SU-DHL-6 (cell line): ENCODE data around the gene ORAI3.

Experiments
- H2AFZ ChIP-seq: fragments of 200-600 bp; sonication (generic); 2 replicates; pipeline ENCODE4 v1.6.1; 2014; ENCODE audit warnings: low read depth, mild to moderate bottlenecking, moderate library complexity, mixed read lengths, antibody characterized with exemption, low read length; ENCODE audit not compliant: severe bottlenecking
- H3F3A ChIP-seq: fragments of 200-600 bp; shearing (Covaris generic); 2 replicates; pipeline ENCODE4 v1.6.0; 2016; ENCODE audit warnings: antibody characterized with exemption, mild to moderate bottlenecking; ENCODE audit not compliant: insufficient read depth
- H3K27ac ChIP-seq: fragments of 200-600 bp; sonication (generic); 2 replicates; pipeline ENCODE4 v1.5.1; 2016; ENCODE audit warnings: low read depth, mild to moderate bottlenecking, low read length, moderate library complexity, mixed read lengths
- H3K27me3 ChIP-seq: fragments of 200-600 bp; sonication (generic), shearing (Covaris generic); 2 replicates; pipeline ENCODE4 v1.6.0; 2014; ENCODE audit warnings: mild to moderate bottlenecking, low read length
- H3K36me3 ChIP-seq: fragments of 200-600 bp; sonication (generic); 2 replicates; pipeline ENCODE4 v1.6.1; 2014; ENCODE audit warnings: mild to moderate bottlenecking, low read length, mixed read lengths
- H3K4me2 ChIP-seq: fragments of 300-600, 200-600 bp; shearing (Covaris generic), sonication (generic); 2 replicates; pipeline ENCODE4 v1.6.0; 2014; ENCODE audit warnings: low read length, low read depth, mild to moderate bottlenecking; ENCODE audit not compliant: poor library complexity, severe bottlenecking
- H3K4me3 ChIP-seq: fragments of 200-600 bp; sonication (generic); 2 replicates; pipeline ENCODE4 v1.5.1; 2014; ENCODE audit warnings: antibody characterized with exemption, low read length, mild to moderate bottlenecking, mixed read lengths; ENCODE audit not compliant: insufficient read depth, poor library complexity, severe bottlenecking
- H3K79me2 ChIP-seq: fragments of 200-600 bp; sonication (generic); 2 replicates; pipeline ENCODE4 v1.6.1; 2014; ENCODE audit warnings: mild to moderate bottlenecking, low read length, moderate library complexity; ENCODE audit not compliant: insufficient read depth
- H3K9ac ChIP-seq: fragments of 200-600 bp; sonication (generic); 2 replicates; pipeline ENCODE4 v1.7.0; 2014; ENCODE audit warnings: mild to moderate bottlenecking, low read length
- H3K9me2 ChIP-seq: fragments of 200-600 bp; sonication (generic); replicated peaks from 2 replicates; pipeline ENCODE4 v1.6.1; 2014; ENCODE audit warnings: low read length; ENCODE audit not compliant: insufficient read depth
- H3K9me3 ChIP-seq: fragments of 200-600 bp; sonication (generic); 2 replicates; pipeline ENCODE4 v1.6.1; 2014; ENCODE audit warnings: low read length, mixed read lengths; ENCODE audit not compliant: insufficient read depth
- H4K20me1 ChIP-seq: fragments of 200-600 bp; sonication (generic); 2 replicates; pipeline ENCODE4 v1.6.1; 2014; ENCODE audit warnings: low read depth, mild to moderate bottlenecking, antibody characterized with exemption, low read length, moderate library complexity, mixed read lengths
- CTCF ChIP-seq: fragments of 200-600 bp; sonication (generic); IDR thresholded peaks from one replicate; pipeline ENCODE4 v1.5.1; 2017; ENCODE audit warnings: antibody characterized with exemption, mild to moderate bottlenecking, low read length, moderate library complexity; ENCODE audit not compliant: insufficient read depth, poor library complexity, severe bottlenecking
- EZH2phosphoT487 ChIP-seq: fragments of 200-600 bp; sonication (generic), shearing (Covaris generic); conservative IDR thresholded peaks from 2 replicates; pipeline ENCODE4 v1.6.1; 2018; ENCODE audit warnings: mild to moderate bottlenecking, antibody characterized with exemption, low read length, moderate library complexity, mixed read lengths

Gene ORAI3

DNA sequence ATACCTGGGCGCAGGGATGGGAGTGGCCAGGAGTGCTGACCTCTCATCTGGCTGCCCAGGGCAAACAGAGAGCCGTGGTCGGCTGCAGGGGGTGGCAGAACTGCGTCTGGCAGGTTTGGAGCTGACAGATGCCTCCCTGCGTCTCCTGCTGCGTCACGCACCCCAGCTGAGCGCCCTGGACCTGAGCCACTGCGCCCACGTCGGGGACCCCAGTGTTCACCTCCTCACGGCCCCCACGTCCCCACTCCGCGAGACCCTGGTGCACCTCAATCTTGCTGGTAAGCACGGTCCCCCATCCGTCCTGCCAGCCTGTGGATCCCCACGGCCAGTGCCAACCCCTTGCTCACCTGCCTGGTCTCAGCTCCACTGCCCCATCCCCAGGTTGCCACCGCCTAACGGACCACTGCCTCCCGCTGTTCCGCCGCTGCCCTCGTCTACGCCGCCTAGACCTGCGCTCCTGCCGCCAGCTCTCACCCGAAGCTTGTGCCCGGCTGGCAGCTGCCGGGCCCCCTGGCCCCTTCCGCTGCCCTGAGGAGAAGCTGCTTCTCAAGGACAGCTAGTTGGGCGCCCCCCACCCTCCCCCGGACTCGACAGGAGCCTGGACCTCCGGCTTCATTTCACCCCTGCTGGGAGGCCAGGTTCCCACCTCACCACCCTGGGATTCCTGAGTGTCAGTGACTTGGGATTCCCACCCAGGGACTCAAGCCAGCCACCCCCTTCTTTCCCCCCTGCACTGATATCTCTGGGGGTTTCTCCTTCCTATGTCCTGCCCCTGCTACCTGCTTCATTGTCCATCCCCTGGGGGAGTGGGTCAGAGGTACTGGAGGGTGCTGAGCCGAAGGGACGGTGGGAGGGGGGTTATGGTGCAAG is 2.0 kb upstream of the ORAI3 start:
- no peaks in the 10 kb centered on the region for H3K27me3 ChIP-seq
- no peak for TF ChIP-seq CTCF
- no peak for TF ChIP-seq EZH2phosphoT487
- H3K9ac ChIP-seq, result no peak overlapping the region
- no peak overlapping the region for H3K27ac ChIP-seq
- no peak overlapping the region for H3K4me3 ChIP-seq
- 0 out of 2 replicates have a peak, but pooled peaks cover 3% of the 10 kb centered on the region for H3K36me3 ChIP-seq
- H3K9me3 ChIP-seq, result no peaks in the 10 kb centered on the region
- H3K79me2 ChIP-seq, result 0 out of 2 replicates have a peak, but pooled peaks cover 3% of the 10 kb centered on the region
- H3K4me2 ChIP-seq, result no peak overlapping the region
- no peak overlapping the region for H2AFZ ChIP-seq
- H3K9me2 ChIP-seq, result no peaks in the 10 kb centered on the region
- H4K20me1 ChIP-seq, result no peaks in the 10 kb centered on the region
- peaks cover 5% of the 10 kb centered on the region; the same call in 1 of the 2 replicates for H3F3A ChIP-seq

- Histone ChIP-seq H3K4me2 (no peak overlapping the region), H3K27ac (no peak overlapping the region), H3K9me2 (no peaks in the 10 kb centered on the region), H2AFZ (no peak overlapping the region), H3F3A (peaks cover 5% of the 10 kb centered on the region; the same call in 1 of the 2 replicates), H3K9ac (no peak overlapping the region), H3K79me2 (0 out of 2 replicates have a peak, but pooled peaks cover 3% of the 10 kb centered on the region), H3K36me3 (0 out of 2 replicates have a peak, but pooled peaks cover 3% of the 10 kb centered on the region), H4K20me1 (no peaks in the 10 kb centered on the region), H3K9me3 (no peaks in the 10 kb centered on the region), H3K4me3 (no peak overlapping the region), H3K27me3 (no peaks in the 10 kb centered on the region)
- TF ChIP-seq CTCF (no peak), EZH2phosphoT487 (no peak)
Measured at GRCh38 chr16:30947541-30947858, 1.4 kb upstream of the ORAI3 start.

DNA sequence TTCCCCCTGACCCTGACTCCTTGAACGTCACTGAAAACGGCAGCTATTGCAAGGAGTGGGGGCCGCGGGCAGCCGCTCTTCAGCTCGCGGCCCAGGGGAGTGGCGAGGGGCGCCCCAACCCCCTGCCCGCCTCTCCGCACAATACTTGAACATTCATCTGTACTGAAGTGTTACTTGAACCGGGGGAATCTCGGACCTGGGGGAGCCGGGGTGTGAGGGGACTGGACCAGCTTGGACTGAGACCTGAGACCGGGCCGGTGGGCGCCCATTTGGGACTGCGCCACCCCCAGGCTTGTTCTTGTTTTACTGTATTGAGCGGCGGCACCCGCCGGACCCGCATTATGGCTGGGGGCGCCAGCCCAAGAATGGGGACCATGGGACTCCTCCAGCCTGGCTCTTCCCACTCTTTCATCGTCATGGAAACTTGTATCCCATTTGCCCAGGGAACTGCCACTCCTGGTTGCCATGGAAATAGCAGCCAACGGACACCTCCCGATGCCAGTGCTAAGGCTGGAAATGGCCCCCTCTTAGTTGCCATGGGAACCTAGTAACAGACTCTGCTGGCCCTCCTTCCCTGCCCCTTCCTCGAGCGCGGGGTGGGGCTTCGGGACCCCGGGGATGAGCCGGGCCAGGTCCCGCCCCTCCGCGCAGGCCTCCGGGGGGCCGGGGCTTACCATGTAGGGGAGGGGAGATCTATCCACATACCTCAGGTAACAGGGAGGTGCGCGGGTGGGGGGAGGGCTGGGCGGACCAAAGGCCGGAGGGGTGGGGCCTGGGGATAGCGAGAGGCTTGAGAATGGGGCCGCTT is 805 bp upstream of the ORAI3 start:
- peak overlapping the region; percentile 89 for H3K9ac ChIP-seq
- H3K27me3 ChIP-seq, result no peaks in the 10 kb centered on the region
- 0 out of 2 replicates have a peak, but pooled peaks cover under 1% of the 10 kb centered on the region for H3K36me3 ChIP-seq
- peak overlapping the region; percentile 67 for H2AFZ ChIP-seq
- H3F3A ChIP-seq, result peaks cover 5% of the 10 kb centered on the region; the same call in 1 of the 2 replicates
- H4K20me1 ChIP-seq, result no peaks in the 10 kb centered on the region
- no peaks in the 10 kb centered on the region for H3K9me2 ChIP-seq
- peak overlapping the region; percentile 79 for H3K4me2 ChIP-seq
- 0 out of 2 replicates have a peak overlapping the region, but pooled peaks have one; percentile 44 for H3K27ac ChIP-seq
- H3K9me3 ChIP-seq, result no peaks in the 10 kb centered on the region
- 0 out of 2 replicates have a peak, but pooled peaks cover 3% of the 10 kb centered on the region for H3K79me2 ChIP-seq
- H3K4me3 ChIP-seq, result peak overlapping the region; percentile 69
- TF ChIP-seq EZH2phosphoT487, result no peak
